HG03460 (cell line): ENCODE results near the gene FAM216B.
A peak's percentile ranks its signal among the peaks of the same experiment; 100 is the strongest.
"Not testable (repeated sequence)": the region's sequence is repeated elsewhere in the genome, so short reads cannot be mapped to it uniquely, and the experiment has no call there.

Experiments used
- ATAC-seq: cut with Tn5 transposase; IDR thresholded peaks from one replicate; pipeline ENCODE4 v1.9.1; 2021; ENCODE audit not compliant: unreplicated experiment

FAM216B gene

GRCh38 chr13:42781352-42781751 is at the start of gene FAM216B:
Gene FAM216B (plus strand): TSS chr13:42781584. CDS start chr13:42784068, 2,484 bp downstream.
- ATAC-seq = no peak

GRCh38 chr13:42732073-42732472 is 49.3 kb upstream of the FAM216B start:
- no peak for ATAC-seq

- ATAC-seq = no peak
These were observed 48.3 kb upstream of the FAM216B start for GRCh38 chr13:42733046-42733445.

- ATAC-seq = no peak
These were observed 46.4 kb upstream of the FAM216B start for GRCh38 chr13:42735010-42735409.

- no peak for ATAC-seq
These were observed 40.6 kb upstream of the FAM216B start for GRCh38 chr13:42740753-42741152.

DNA sequence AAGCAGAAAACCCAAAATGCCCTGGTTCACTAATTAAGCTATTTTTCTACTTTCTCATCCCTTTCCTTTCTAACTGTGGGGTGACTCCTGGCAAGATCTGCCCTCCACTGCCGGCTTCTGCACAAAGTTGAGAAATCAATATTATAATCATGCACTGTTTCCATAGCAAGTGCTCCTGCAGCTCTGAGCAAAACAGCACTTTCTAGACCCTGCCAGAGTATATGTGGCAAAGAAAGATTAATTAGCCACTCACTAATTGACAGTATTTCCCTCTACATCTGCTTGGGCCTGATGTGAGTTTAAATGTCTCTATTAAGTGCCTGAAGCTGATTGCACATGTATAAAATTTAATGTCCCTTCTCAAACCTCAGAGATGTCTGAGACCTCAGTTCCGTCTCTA is 39.5 kb upstream of the FAM216B start:
- no peak for ATAC-seq

- no peak for ATAC-seq
These were observed 35.7 kb upstream of the FAM216B start for GRCh38 chr13:42745655-42746054.

DNA sequence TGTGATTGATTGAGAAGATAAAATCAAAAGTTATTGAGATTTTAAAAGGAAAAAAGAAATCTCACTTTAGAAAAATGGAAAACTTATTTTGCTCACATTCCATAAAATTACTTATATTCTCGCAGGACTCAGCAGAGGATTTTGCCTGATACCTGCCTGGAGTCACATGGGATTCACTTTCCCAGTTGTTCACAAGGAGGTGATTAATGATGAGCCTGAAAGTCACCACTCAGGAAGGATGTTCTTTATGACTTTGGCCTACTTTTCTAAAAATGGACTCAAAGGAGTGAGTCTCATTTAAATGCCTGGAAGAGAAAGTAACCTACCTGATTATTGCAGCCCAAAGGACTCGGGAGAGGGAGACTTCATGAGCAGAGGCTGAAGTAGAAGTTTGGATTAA is 34.5 kb upstream of the FAM216B start:
- ATAC-seq = no peak

GRCh38 chr13:42747399-42747873 is 33.9 kb upstream of the FAM216B start:
- no peak for ATAC-seq

GRCh38 chr13:42750794-42751193 is 30.6 kb upstream of the FAM216B start:
- no peak for ATAC-seq

DNA sequence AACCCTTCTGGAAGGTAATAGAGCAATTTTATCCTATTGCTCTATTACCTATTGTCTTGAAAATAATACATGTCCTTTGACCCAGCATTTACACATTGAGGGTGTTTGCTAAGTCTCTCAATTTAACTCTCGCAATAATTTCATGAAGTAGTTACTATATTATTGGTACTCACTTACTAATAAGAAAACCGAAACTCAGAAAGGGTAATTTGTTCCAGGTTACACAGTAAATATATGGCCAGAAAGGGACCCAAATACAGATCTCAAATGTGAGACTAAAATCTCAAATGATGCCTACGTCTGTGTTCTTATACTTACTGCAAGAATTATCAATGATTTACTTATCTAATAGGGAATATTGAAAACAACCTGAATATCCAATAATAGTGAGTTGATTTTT is 29.7 kb upstream of the FAM216B start:
- ATAC-seq = peak; percentile 68

- no peak for ATAC-seq
These were observed 28.7 kb upstream of the FAM216B start for GRCh38 chr13:42752731-42753130.

- no peak for ATAC-seq
These were observed 27.7 kb upstream of the FAM216B start for GRCh38 chr13:42753697-42754096.

GRCh38 chr13:42754801-42755510 is 26.4 kb upstream of the FAM216B start:
- ATAC-seq = no peak

DNA sequence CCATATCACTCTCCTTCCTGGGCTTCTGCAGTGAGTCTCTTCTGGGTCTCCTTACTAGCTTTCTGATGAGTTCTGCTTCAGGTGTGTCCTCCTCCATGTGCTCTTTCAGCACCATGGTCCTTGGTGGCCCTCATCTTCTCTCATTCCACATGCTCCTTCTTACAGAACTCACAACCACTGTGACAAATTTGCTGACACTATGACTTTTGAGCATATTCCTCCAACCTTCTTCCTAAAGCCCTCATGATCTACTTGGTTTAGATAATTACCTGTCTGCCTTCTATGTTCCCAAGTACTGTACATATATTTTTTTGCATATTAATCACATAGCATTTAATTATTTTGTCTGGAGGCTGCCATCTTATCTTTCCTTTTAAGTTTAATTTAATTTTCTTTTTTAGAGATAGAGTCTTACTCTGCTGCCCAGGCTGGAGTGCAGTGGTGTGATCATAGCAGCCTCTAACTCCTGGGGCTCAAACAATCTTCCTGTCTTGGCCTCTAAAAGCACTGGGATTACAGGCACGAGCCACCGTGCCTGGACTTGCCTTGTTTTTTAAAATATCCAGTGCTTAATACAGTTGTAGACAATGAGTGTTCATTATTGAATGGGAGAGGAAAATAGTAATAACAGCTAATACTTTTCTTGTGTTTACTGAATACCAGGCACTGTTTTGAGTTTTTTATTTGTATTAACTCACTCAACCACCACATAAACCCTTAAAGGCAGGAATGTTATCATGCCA is 23.5 kb upstream of the FAM216B start:
- ATAC-seq = no peak

DNA sequence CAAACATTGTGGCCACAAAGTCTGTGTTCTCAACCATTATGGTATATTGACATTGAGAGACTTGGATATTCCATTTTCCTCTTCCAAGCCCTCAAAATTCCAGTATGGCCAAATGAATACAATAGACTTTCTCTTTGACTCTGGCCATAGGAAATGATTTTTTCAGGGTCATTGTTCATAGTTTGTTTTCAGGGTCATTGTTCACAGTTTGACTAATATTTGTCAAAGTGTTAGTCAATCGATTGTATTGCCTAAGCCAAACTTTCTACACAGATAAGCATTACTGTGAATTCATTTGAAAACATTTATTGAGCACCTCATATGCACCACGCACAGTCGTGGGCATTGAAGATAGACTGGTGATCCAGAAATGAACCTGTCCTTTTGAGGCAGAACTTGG is 22.9 kb upstream of the FAM216B start:
- no peak for ATAC-seq

- ATAC-seq = no peak
These were observed 20.4 kb upstream of the FAM216B start for GRCh38 chr13:42760951-42761350.

- ATAC-seq = no peak
These were observed 19.1 kb upstream of the FAM216B start for GRCh38 chr13:42762251-42762650.

DNA sequence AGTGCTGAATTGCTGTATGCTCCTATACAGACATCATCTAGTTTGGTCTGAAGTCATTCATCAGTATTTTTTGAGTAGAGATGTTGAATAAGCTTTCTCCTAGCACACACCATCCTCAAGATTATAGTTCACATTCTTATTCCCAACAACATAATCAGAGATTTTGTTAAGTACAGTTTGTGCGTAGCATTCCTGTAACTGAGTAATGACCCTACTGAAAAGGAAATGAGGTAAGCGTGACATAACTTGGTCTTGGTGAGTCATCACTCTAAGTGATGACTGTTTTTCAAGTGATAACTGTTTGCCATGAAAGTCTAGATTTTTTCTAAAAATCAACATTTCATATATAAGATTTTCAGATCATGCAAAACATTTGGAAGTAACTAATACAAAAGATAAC is 18.5 kb upstream of the FAM216B start:
- ATAC-seq = no peak

GRCh38 chr13:42766016-42766415 is 15.4 kb upstream of the FAM216B start:
- ATAC-seq = no peak

GRCh38 chr13:42769650-42770049 is 11.7 kb upstream of the FAM216B start:
- no peak for ATAC-seq

DNA sequence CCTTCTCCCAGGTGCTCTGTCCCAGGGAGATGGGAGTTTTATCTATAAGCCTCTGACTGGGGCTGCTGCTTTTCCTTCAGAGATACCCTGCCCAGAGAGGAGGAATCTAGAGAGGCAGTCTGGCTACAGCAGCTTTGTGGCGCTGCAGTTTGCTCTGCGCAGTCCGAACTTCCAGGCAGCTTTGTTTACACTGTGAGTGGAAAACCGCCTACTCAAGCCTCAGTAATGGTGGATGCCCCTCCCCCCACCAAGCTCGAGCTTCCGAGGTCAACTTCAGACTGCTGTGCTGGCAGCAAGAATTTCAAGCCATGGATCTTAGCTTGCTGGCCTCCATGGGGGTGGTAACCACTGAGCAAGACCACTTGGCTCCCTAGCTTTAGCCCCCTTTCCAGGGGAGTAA is 4.8 kb upstream of the FAM216B start:
- ATAC-seq = not testable (repeated sequence)
